Activated CD4-positive, alpha-beta memory T cell treated with anti-CD3 and anti-CD28 coated beads for 36 hours (primary cell): ENCODE data around the gene SLAIN1. TPM values are rescaled to one million over a fixed set of nuclear protein-coding genes. Genes with fewer than 3 reads are reported as not detected.
A peak's percentile ranks its signal among the peaks of the same experiment; 100 is the strongest.

Experiments
- CTCF ChIA-PET: fragments of 350-600 bp; sonication (Branson Sonifier 250); formaldehyde crosslinking; loops from one replicate; lab custom pipeline; 2021; ENCODE audit warnings: antibody characterized with exemption, inconsistent platforms; lab: Charles Lee
- POLR2A ChIA-PET: fragments of 350-600 bp; sonication (Branson Sonifier 250); formaldehyde crosslinking; loops from one replicate; lab custom pipeline; 2021; ENCODE audit warnings: antibody characterized with exemption; lab: Charles Lee
- DNase-seq: peaks from one replicate; pipeline ENCODE4 v3.0.0-alpha.2; 2020
- H3K27ac Mint-ChIP-seq: one replicate; pipeline ENCODE4 v1.8.0; 2021; ENCODE audit warnings: mixed read lengths
- H3K27me3 Mint-ChIP-seq: one replicate; pipeline ENCODE4 v1.8.0; 2021; ENCODE audit warnings: mixed read lengths
- H3K36me3 Mint-ChIP-seq: one replicate; pipeline ENCODE4 v1.8.0; 2021; ENCODE audit warnings: mixed read lengths
- H3K4me1 Mint-ChIP-seq: one replicate; pipeline ENCODE4 v1.8.0; 2021; ENCODE audit warnings: low read depth, mixed read lengths
- H3K4me3 Mint-ChIP-seq: one replicate; pipeline ENCODE4 v1.8.0; 2021; ENCODE audit warnings: mild to moderate bottlenecking, mixed read lengths
- H3K9me3 Mint-ChIP-seq: one replicate; pipeline ENCODE4 v1.8.0; 2021; ENCODE audit warnings: mixed read lengths
- intact Hi-C: fragments of 100-400 bp; cut with micrococcal nuclease; formaldehyde crosslinking; loops from one replicate; pipeline ENCODE4 v1.15.1; 2023
- total RNA-seq, 2 experiments: library from RNA; stranded (reverse); gene quantifications; one replicate each; pipeline ENCODE4 v1.2.3, GENCODE V29; 2021

SLAIN1 gene
- total RNA-seq, 2 experiments from 2014 or later, result 21.8 to 25.8 TPM

DNA sequence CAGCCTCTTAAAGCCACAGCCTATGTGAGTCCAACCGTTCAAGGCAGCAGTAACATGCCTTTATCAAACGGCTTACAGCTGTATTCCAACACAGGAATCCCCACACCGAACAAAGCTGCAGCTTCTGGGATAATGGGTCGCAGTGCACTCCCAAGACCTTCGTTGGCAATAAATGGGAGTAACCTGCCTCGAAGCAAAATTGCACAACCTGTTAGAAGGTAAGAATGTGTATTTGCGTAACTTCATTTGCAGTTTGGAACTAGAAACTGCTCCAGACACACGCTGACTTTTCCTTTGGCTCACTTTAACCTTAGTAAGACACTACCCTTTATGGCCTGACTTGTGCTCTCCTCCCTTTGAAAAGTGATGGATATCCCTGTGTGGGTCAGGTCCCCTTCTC lies 63.4 kb downstream of the SLAIN1 start:
- no peak overlapping the region for H3K4me3 Mint-ChIP-seq
- intact Hi-C loops, result no loop called here
- no peaks in the 10 kb centered on the region for H3K9me3 Mint-ChIP-seq
- ChIA-PET POLR2A (no interaction called here), CTCF (interaction anchor here (1.1 kb wide), 1 partner anchor 168 kb away, joined by 3 read pairs; no protein-coding TSS in a partner anchor)
- H3K27ac Mint-ChIP-seq, result no peak overlapping the region
- DNase-seq, result no peak
- H3K27me3 Mint-ChIP-seq, result no peaks in the 10 kb centered on the region
- H3K36me3 Mint-ChIP-seq, result peaks cover 51% of the 10 kb centered on the region
- peaks cover 5% of the 10 kb centered on the region for H3K4me1 Mint-ChIP-seq

GRCh38 chr13:77767413-77767812 lies 69.9 kb downstream of the SLAIN1 start:
- no peaks in the 10 kb centered on the region for H3K27me3 Mint-ChIP-seq
- H3K4me1 Mint-ChIP-seq, result peaks cover 3% of the 10 kb centered on the region
- peaks cover 8% of the 10 kb centered on the region for H3K9me3 Mint-ChIP-seq
- ChIA-PET CTCF (no interaction called here), POLR2A (no interaction called here)
- peaks cover 37% of the 10 kb centered on the region for H3K36me3 Mint-ChIP-seq
- no peak overlapping the region for H3K27ac Mint-ChIP-seq
- H3K4me3 Mint-ChIP-seq, result no peak overlapping the region
- DNase-seq, result no peak
- intact Hi-C loops, result no loop called here

DNA sequence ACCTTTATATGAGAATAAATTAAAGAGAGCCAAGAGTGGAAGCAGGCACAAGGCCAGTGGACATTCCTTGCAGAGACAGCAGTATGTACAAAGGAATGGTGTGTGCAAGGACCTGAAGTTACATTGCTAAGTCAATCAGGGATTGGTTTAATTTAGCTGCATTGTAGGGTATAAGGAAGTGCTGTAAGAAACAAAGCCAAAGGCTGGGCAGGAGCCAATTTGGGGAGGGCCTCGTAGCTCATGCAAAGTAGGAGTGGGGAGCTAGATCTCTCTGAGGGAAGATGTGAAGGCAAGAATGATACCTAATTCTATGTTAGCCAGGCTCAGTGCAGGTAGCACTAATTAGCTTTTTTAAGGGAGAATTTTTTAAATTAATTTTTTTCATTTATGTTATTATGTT lies 76.7 kb downstream of the SLAIN1 start:
- CTCF ChIA-PET, result interaction anchor here (0.8 to 4.8 kb wide), 3 partner anchors 267 to 348 kb away, joined by 3 to 35 read pairs (median 3); no protein-coding TSS in a partner anchor

DNA sequence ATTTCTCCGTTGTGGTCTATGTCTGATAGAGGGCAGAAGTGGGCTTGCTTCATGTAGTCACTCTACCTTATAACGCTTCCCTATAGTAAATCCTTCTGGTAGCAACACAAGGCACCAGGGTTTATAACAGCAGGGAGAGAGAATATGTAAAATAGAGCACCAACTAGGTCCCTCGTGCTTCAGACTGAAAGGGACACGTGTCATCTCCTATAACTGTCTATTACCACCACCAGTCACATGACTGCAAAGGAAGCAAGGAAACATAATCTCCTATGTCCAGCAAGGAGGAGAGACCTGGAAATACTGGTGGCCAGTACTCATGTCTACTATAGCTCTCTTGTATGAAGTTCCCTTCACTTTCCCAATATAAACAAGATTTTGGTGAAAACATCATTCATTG lies 79.2 kb downstream of the SLAIN1 start:
- Mint-ChIP-seq H3K4me3 (no peak overlapping the region), H3K36me3 (no peaks in the 10 kb centered on the region), H3K27ac (no peak overlapping the region), H3K27me3 (no peaks in the 10 kb centered on the region), H3K4me1 (peaks cover 9% of the 10 kb centered on the region), H3K9me3 (no peaks in the 10 kb centered on the region)
- ChIA-PET POLR2A (no interaction called here), CTCF (interaction anchor here (1.4 to 4.8 kb wide), 2 partner anchors 345 to 361 kb away, joined by 3 to 35 read pairs; no protein-coding TSS in a partner anchor)
- no peak for DNase-seq
- intact Hi-C loops, result no loop called here

More for the DNA sequence above, 76.7 kb downstream of the SLAIN1 start:
- no peaks in the 10 kb centered on the region for H3K27me3 Mint-ChIP-seq
- no peak for DNase-seq
- POLR2A ChIA-PET, result no interaction called here
- peaks cover 4% of the 10 kb centered on the region for H3K9me3 Mint-ChIP-seq
- H3K27ac Mint-ChIP-seq, result no peak overlapping the region
- no peak overlapping the region for H3K4me3 Mint-ChIP-seq
- intact Hi-C loops, result no loop called here
- peaks cover 3% of the 10 kb centered on the region for H3K4me1 Mint-ChIP-seq
- H3K36me3 Mint-ChIP-seq, result peaks cover 7% of the 10 kb centered on the region

DNA sequence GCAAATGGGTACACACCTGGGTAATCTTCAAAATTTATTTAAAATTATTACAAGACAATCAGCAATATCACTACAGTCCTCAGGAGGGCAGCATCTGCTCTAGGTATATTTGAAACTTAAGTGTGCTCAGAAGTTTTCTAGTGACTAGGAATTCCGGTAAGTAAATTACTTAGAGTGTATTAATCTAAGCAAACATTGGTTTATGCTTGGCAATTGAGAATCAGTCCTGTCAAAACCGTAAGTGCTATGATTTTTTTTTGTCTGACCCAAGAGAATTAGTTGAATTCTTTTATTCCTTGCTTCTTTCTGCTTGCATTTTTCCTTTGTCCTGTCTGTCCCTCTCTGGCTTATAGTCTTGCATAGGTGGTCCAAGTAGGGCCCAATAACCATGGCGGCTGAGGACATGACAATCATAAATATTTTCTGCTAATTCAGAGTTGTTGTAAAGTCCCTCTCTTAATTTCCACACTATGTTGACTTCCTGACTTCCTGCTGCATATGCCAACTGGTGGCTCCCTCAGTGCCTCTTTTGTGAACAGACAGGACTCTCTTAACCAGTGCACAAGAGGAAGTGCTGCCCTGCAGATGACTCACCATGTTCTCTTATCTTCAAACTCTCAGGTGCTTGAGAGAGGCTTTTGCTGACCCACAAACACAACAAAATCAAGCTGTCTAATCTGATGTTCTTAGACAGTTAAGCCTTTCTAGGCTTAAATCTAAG lies 82.2 kb downstream of the SLAIN1 start:
- POLR2A ChIA-PET, result no interaction called here
- Mint-ChIP-seq H3K27me3 (no peaks in the 10 kb centered on the region), H3K27ac (no peak overlapping the region)

GRCh38 chr13:77781808-77782207 lies 84.3 kb downstream of the SLAIN1 start:
- peaks cover 9% of the 10 kb centered on the region for H3K4me1 Mint-ChIP-seq
- H3K27me3 Mint-ChIP-seq, result no peaks in the 10 kb centered on the region
- ChIA-PET CTCF (interaction anchor here (1.5 to 4.3 kb wide), 2 partner anchors 11 to 340 kb away, joined by 3 to 34 read pairs; no protein-coding TSS in a partner anchor), POLR2A (no interaction called here)
- H3K36me3 Mint-ChIP-seq, result no peaks in the 10 kb centered on the region
- intact Hi-C loops, result no loop called here
- no peak for DNase-seq
- no peak overlapping the region for H3K27ac Mint-ChIP-seq
- no peaks in the 10 kb centered on the region for H3K9me3 Mint-ChIP-seq
- no peak overlapping the region for H3K4me3 Mint-ChIP-seq

More for the DNA sequence above, 82.2 kb downstream of the SLAIN1 start:
- no peaks in the 10 kb centered on the region for H3K9me3 Mint-ChIP-seq
- CTCF ChIA-PET, result interaction anchor here (0.6 to 4.3 kb wide), 3 partner anchors 31 to 342 kb away, joined by 3 to 34 read pairs (median 8); no protein-coding TSS in a partner anchor
- DNase-seq, result peak; percentile 17
- intact Hi-C loops, result loop anchor here (1.0 to 2.0 kb wide), 2 partner anchors 243 to 342 kb away; no protein-coding TSS in a partner anchor
- H3K4me3 Mint-ChIP-seq, result no peak overlapping the region
- no peaks in the 10 kb centered on the region for H3K36me3 Mint-ChIP-seq
- peaks cover 9% of the 10 kb centered on the region for H3K4me1 Mint-ChIP-seq

- Mint-ChIP-seq H3K9me3 (no peaks in the 10 kb centered on the region), H3K27me3 (no peaks in the 10 kb centered on the region), H3K4me3 (no peak overlapping the region), H3K36me3 (peaks cover 8% of the 10 kb centered on the region), H3K27ac (no peak overlapping the region), H3K4me1 (peaks cover 8% of the 10 kb centered on the region)
- intact Hi-C loops, result no loop called here
- DNase-seq, result no peak
- ChIA-PET POLR2A (no interaction called here), CTCF (no interaction called here)
Observed at GRCh38 chr13:77784515-77784914, 87.0 kb downstream of the SLAIN1 start.

GRCh38 chr13:77786695-77787287 lies 89.3 kb downstream of the SLAIN1 start:
- ChIA-PET POLR2A (no interaction called here), CTCF (interaction anchor here (1.0 kb wide), 1 partner anchor 335 kb away, joined by 5 read pairs; no protein-coding TSS in a partner anchor)
- H3K36me3 Mint-ChIP-seq, result peaks cover 19% of the 10 kb centered on the region
- DNase-seq, result no peak
- H3K4me3 Mint-ChIP-seq, result no peak overlapping the region
- no peaks in the 10 kb centered on the region for H3K4me1 Mint-ChIP-seq
- intact Hi-C loops, result no loop called here
- H3K9me3 Mint-ChIP-seq, result peaks cover 18% of the 10 kb centered on the region
- no peak overlapping the region for H3K27ac Mint-ChIP-seq
- no peaks in the 10 kb centered on the region for H3K27me3 Mint-ChIP-seq

GRCh38 chr13:77789376-77789775 lies 91.9 kb downstream of the SLAIN1 start:
- intact Hi-C loops, result no loop called here
- no peak for DNase-seq
- peaks cover 34% of the 10 kb centered on the region for H3K9me3 Mint-ChIP-seq
- H3K4me3 Mint-ChIP-seq, result no peak overlapping the region
- ChIA-PET CTCF (no interaction called here), POLR2A (no interaction called here)
- no peak overlapping the region for H3K27ac Mint-ChIP-seq
- H3K27me3 Mint-ChIP-seq, result peaks cover 2% of the 10 kb centered on the region
- H3K4me1 Mint-ChIP-seq, result no peaks in the 10 kb centered on the region
- H3K36me3 Mint-ChIP-seq, result peaks cover 19% of the 10 kb centered on the region

- Mint-ChIP-seq H3K27me3 (peaks cover 4% of the 10 kb centered on the region), H3K4me1 (no peaks in the 10 kb centered on the region), H3K9me3 (peaks cover 5% of the 10 kb centered on the region), H3K4me3 (no peak overlapping the region), H3K27ac (no peak overlapping the region), H3K36me3 (no peaks in the 10 kb centered on the region)
- ChIA-PET POLR2A (no interaction called here), CTCF (no interaction called here)
- DNase-seq, result no peak
- intact Hi-C loops, result no loop called here
Observed at GRCh38 chr13:77800219-77800618, 102.7 kb downstream of the SLAIN1 start.

GRCh38 chr13:77806518-77806917 lies 109.0 kb downstream of the SLAIN1 start:
- no peak for DNase-seq
- H3K4me3 Mint-ChIP-seq, result no peak overlapping the region
- no peak overlapping the region for H3K27ac Mint-ChIP-seq
- intact Hi-C loops, result no loop called here
- H3K27me3 Mint-ChIP-seq, result peaks cover 10% of the 10 kb centered on the region
- no peaks in the 10 kb centered on the region for H3K4me1 Mint-ChIP-seq
- no peaks in the 10 kb centered on the region for H3K9me3 Mint-ChIP-seq
- CTCF ChIA-PET, result no interaction called here
- POLR2A ChIA-PET, result no interaction called here
- H3K36me3 Mint-ChIP-seq, result no peaks in the 10 kb centered on the region

DNA sequence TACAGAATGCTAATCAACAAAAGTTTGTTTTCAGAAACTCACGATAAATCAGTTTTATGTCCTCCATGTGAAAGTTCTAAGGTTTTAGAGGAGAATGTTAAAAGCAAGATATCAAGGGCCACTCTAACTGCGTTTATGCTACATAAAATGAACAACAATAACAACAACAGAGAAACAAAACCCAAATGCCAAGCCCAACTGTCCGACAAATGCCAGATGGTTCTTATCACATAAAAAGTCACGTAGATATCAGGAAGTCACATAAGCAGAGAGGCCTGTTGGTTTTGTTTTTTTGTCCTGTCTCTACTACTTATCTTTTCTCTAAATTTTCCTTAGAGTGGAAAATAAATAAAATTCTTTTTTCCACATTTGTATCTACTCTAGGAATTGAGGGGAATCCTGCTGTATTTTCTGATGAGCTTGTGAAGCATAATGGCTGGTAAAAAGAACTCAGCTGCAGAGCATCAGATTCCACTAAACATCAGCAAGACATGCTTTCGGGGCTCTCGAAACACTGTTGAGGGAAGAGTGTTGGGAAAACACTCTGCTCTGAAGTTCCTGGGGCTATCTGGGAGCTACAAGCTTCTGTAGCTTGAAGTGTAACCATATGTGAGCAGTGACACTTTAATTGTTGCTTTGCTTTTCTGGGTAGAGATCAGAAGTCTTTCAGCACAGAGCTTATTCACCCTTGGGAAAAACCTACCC lies 110.1 kb downstream of the SLAIN1 start:
- ChIA-PET POLR2A (no interaction called here), CTCF (no interaction called here)
- no peaks in the 10 kb centered on the region for H3K4me1 Mint-ChIP-seq
- no peak overlapping the region for H3K4me3 Mint-ChIP-seq
- peaks cover 10% of the 10 kb centered on the region for H3K27me3 Mint-ChIP-seq
- no peak overlapping the region for H3K27ac Mint-ChIP-seq
- H3K9me3 Mint-ChIP-seq, result no peaks in the 10 kb centered on the region
- no peaks in the 10 kb centered on the region for H3K36me3 Mint-ChIP-seq
- DNase-seq, result no peak
- intact Hi-C loops, result no loop called here
